HepG2 (cell line): ENCODE measurements around the gene DBNDD2. TPM values are rescaled to one million over a fixed set of nuclear protein-coding genes. Genes with fewer than 3 reads are reported as not detected.

Source experiments
- CC2D1A ChIP-seq: sonication (generic); formaldehyde crosslinking; IDR thresholded peaks from 2 replicates; pipeline ENCODE4 v1.8.1; 2023; ENCODE audit warnings: mild to moderate bottlenecking, missing genetic modification reagents
- CREB1 ChIP-seq, 2 experiments: fragments of 450-650 bp in 1 of 2; IDR thresholded peaks; 2 replicates each; pipeline ENCODE4 v1.6.1; 2016 to 2017; ENCODE audit warnings: control low read depth in 1 of 2, mild to moderate bottlenecking in 1 of 2, missing compliant biosample characterization in 1 of 2, missing genetic modification characterization in 1 of 2
- DR1 ChIP-seq: sonication (generic); formaldehyde crosslinking; IDR thresholded peaks from 2 replicates; pipeline ENCODE4 v1.8.0; 2021; ENCODE audit warnings: mild to moderate bottlenecking, missing genetic modification reagents, inconsistent platforms
- ERF ChIP-seq: IDR thresholded peaks from 2 replicates; pipeline ENCODE4 v1.6.1; 2018; ENCODE audit warnings: missing biosample characterization, missing genetic modification reagents
- HNF4A ChIP-seq: sonication (generic); formaldehyde crosslinking; IDR thresholded peaks from 2 replicates; pipeline ENCODE4 v1.4.0; 2020; ENCODE audit warnings: missing genetic modification reagents
- HNRNPH1 ChIP-seq: fragments of 200-400 bp; formaldehyde crosslinking; optimal IDR thresholded peaks from 2 replicates; pipeline ENCODE3; 2017; ENCODE audit warnings: mild to moderate bottlenecking, low read depth, low read length
- HOXA3 ChIP-seq: sonication (generic); formaldehyde crosslinking; IDR thresholded peaks from 2 replicates; pipeline ENCODE4 v1.5.0; 2020; ENCODE audit warnings: missing genetic modification reagents
- HOXA7 ChIP-seq: sonication (generic); formaldehyde crosslinking; IDR thresholded peaks from 2 replicates; pipeline ENCODE4 v1.8.1; 2022; ENCODE audit warnings: mild to moderate bottlenecking, missing genetic modification reagents, moderate library complexity
- KLF11 ChIP-seq: IDR thresholded peaks from 2 replicates; pipeline ENCODE4 v1.6.1; 2016; ENCODE audit warnings: missing compliant biosample characterization
- LCORL ChIP-seq, 2 experiments: fragments of 450-650 bp in 1 of 2; sonication (generic) in 1 of 2; formaldehyde crosslinking in 1 of 2; IDR thresholded peaks; 2 replicates each; pipeline versions ENCODE4 v1.5.0 to v1.6.1; 2017 to 2020; ENCODE audit warnings: antibody characterized with exemption in 1 of 2, missing genetic modification reagents in 1 of 2
- NFKB2 ChIP-seq: sonication (generic); formaldehyde crosslinking; IDR thresholded peaks from 2 replicates; pipeline ENCODE4 v1.4.0; 2020; ENCODE audit warnings: missing genetic modification reagents, borderline replicate concordance
- PHF5A ChIP-seq: IDR thresholded peaks from one replicate; pipeline ENCODE4 v1.6.1; 2018; ENCODE audit warnings: low read depth, missing genetic modification reagents; ENCODE audit not compliant: unreplicated experiment
- RELA ChIP-seq: sonication (generic); formaldehyde crosslinking; IDR thresholded peaks from 2 replicates; pipeline ENCODE4 v1.4.0; 2020; ENCODE audit warnings: missing genetic modification reagents
- RFX3 ChIP-seq: IDR thresholded peaks from 2 replicates; pipeline ENCODE4 v1.6.1; 2016; ENCODE audit warnings: missing biosample characterization, missing genetic modification reagents
- SUZ12 ChIP-seq: fragments of 150-350 bp; IDR thresholded peaks from 2 replicates; pipeline ENCODE4 v1.6.1; 2014; ENCODE audit warnings: low read depth, low read length
- ZBTB7A ChIP-seq: sonication (generic); formaldehyde crosslinking; IDR thresholded peaks from 2 replicates; pipeline ENCODE4 v1.8.0; 2022; ENCODE audit warnings: mild to moderate bottlenecking, missing genetic modification reagents
- ZKSCAN1 ChIP-seq: fragments of 150-350 bp; IDR thresholded peaks from 2 replicates; pipeline ENCODE4 v1.6.1; 2014; ENCODE audit warnings: low read length
- ZNF567 ChIP-seq: sonication (generic); formaldehyde crosslinking; IDR thresholded peaks from 2 replicates; pipeline ENCODE4 v1.8.1; 2023; ENCODE audit warnings: mild to moderate bottlenecking, missing genetic modification reagents, borderline replicate concordance
- ZNF775 ChIP-seq: sonication (generic); formaldehyde crosslinking; IDR thresholded peaks from 2 replicates; pipeline ENCODE4 v1.4.0; 2020; ENCODE audit warnings: missing genetic modification reagents, mild to moderate bottlenecking, moderate library complexity, borderline replicate concordance
- polyA plus RNA-seq, 8 experiments: library from polyadenylated mRNA; depleted of rRNA in 3 of 8; stranded (reverse) in 7 of 8; unstranded in 1 of 8; fragments of >200 nt; fragmentation: Illumina TruSeq in 4 of 8; extraction: Trizol in 4 of 8; gene quantifications; 2 replicates each; pipeline versions ENCODE4 v1.2.1 to v1.2.3, GENCODE V29; 2011 to 2016; ENCODE audit warnings: low read depth in 4 of 8, missing spikeins in 1 of 8, mixed read lengths in 1 of 8; ENCODE audit not compliant: insufficient read depth in 1 of 8
- total RNA-seq, 5 experiments: library from RNA; depleted of rRNA; stranded (reverse); fragments of >200 nt; fragmentation: Illumina TruSeq; extraction: Trizol; gene quantifications; 2 replicates each; pipeline ENCODE4 v1.2.3, GENCODE V29; 2016; ENCODE audit warnings: low read depth in 1 of 5
- TF ChIP-seq, protein P1 (sequence below): sonication (generic); formaldehyde crosslinking; IDR thresholded peaks from 2 replicates; pipeline ENCODE4 v1.9.0; 2021; ENCODE audit warnings: missing genetic modification reagents, borderline replicate concordance
- TF ChIP-seq, protein P2 (sequence below): sonication (generic); formaldehyde crosslinking; IDR thresholded peaks from 2 replicates; pipeline ENCODE4 v1.9.0; 2021; ENCODE audit warnings: missing genetic modification reagents, borderline replicate concordance
- TF ChIP-seq, protein P3 (sequence below): sonication (generic); formaldehyde crosslinking; conservative IDR thresholded peaks from 2 replicates; pipeline ENCODE4 v1.4.0; 2020; ENCODE audit warnings: missing genetic modification reagents
- TF ChIP-seq, protein P4 (sequence below): sonication (generic); formaldehyde crosslinking; IDR thresholded peaks from 2 replicates; pipeline ENCODE4 v1.4.0; 2020; ENCODE audit warnings: missing genetic modification reagents, borderline replicate concordance

The DBNDD2 gene
- total and polyA plus RNA-seq, 2 of the 13 experiments (the other 11 are each of a cell fraction or from before 2014, with no cell fraction given) = 16.7 to 47.6 TPM

DNA sequence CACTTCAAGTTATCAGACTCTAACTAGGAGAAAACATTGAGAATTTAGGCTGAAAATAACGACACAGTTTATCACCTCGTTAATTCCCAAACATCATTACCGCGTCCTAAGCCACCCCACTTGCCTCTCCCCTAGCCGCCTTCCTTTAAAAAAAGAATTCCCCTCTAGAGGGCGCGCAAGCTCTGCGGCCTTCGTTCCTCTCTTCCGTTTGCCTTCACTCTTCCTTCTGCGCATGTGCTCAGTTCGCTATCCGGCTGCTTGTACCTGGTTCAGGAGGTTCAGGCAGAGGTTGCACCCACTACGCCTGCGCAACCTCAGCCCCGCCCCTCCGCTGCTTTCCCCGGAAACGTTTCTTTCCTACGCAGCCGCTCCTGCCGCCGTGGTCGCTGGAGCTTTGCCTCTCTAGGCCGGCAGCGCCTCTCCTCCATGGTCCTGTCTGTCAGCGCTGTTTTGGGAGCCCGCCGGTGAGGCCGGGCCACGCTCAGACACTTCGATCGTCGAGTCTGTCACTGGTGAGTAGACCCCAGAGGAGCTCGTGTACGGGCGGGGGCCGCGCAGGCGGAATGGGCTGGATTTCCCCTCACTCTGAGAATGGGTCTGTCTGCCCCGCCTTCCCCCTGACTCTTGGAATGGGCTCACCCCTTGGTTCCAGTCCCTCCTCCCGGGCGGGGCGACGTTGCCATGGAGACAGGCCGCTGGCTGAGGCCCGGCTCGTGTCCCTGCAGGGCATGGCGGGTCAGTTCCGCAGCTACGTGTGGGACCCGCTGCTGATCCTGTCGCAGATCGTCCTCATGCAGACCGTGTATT is 45.1 kb upstream of the DBNDD2 start, which contains the start of gene SYS1 (continued):
- TF ChIP-seq, protein P1, sequence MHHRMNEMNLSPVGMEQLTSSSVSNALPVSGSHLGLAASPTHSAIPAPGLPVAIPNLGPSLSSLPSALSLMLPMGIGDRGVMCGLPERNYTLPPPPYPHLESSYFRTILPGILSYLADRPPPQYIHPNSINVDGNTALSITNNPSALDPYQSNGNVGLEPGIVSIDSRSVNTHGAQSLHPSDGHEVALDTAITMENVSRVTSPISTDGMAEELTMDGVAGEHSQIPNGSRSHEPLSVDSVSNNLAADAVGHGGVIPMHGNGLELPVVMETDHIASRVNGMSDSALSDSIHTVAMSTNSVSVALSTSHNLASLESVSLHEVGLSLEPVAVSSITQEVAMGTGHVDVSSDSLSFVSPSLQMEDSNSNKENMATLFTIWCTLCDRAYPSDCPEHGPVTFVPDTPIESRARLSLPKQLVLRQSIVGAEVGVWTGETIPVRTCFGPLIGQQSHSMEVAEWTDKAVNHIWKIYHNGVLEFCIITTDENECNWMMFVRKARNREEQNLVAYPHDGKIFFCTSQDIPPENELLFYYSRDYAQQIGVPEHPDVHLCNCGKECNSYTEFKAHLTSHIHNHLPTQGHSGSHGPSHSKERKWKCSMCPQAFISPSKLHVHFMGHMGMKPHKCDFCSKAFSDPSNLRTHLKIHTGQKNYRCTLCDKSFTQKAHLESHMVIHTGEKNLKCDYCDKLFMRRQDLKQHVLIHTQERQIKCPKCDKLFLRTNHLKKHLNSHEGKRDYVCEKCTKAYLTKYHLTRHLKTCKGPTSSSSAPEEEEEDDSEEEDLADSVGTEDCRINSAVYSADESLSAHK = peak; percentile 7
- TF ChIP-seq ZNF775 (CRISPR knock-in tag) = peak; percentile 89; the same call in 1 of the 2 replicates
- TF ChIP-seq, protein P2, sequence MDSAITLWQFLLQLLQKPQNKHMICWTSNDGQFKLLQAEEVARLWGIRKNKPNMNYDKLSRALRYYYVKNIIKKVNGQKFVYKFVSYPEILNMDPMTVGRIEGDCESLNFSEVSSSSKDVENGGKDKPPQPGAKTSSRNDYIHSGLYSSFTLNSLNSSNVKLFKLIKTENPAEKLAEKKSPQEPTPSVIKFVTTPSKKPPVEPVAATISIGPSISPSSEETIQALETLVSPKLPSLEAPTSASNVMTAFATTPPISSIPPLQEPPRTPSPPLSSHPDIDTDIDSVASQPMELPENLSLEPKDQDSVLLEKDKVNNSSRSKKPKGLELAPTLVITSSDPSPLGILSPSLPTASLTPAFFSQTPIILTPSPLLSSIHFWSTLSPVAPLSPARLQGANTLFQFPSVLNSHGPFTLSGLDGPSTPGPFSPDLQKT (CRISPR knock-in tag) = no peak
- no peak for TF ChIP-seq LCORL (IDR thresholded peaks at IDR 0.05)
- peak; percentile 99 for TF ChIP-seq LCORL (CRISPR knock-in tag; IDR thresholded peaks at IDR 0.05)
- 0 out of 2 replicates have a peak, but pooled peaks have one; percentile 75 for TF ChIP-seq ZNF567 (CRISPR knock-in tag)
- peak; percentile 2; the same call in 1 of the 2 replicates for TF ChIP-seq SUZ12
- TF ChIP-seq ZBTB7A (CRISPR knock-in tag) = peak; percentile 76; the same call in 1 of the 2 replicates
- peak; percentile 57 for TF ChIP-seq CREB1 (IDR thresholded peaks at IDR 0.05)
- peak; percentile 90 for TF ChIP-seq CREB1 (CRISPR knock-in tag; IDR thresholded peaks at IDR 0.05)
- TF ChIP-seq HNRNPH1 = no peak
- peak; percentile 98; the same call in 1 of the 2 replicates for TF ChIP-seq NFKB2 (CRISPR knock-in tag)
- TF ChIP-seq, protein P3, sequence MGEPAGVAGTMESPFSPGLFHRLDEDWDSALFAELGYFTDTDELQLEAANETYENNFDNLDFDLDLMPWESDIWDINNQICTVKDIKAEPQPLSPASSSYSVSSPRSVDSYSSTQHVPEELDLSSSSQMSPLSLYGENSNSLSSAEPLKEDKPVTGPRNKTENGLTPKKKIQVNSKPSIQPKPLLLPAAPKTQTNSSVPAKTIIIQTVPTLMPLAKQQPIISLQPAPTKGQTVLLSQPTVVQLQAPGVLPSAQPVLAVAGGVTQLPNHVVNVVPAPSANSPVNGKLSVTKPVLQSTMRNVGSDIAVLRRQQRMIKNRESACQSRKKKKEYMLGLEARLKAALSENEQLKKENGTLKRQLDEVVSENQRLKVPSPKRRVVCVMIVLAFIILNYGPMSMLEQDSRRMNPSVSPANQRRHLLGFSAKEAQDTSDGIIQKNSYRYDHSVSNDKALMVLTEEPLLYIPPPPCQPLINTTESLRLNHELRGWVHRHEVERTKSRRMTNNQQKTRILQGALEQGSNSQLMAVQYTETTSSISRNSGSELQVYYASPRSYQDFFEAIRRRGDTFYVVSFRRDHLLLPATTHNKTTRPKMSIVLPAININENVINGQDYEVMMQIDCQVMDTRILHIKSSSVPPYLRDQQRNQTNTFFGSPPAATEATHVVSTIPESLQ = no peak; the same call in 1 of the 2 replicates
- no peak for TF ChIP-seq CC2D1A (CRISPR knock-in tag)
- no peak; the same call in 1 of the 2 replicates for TF ChIP-seq ZKSCAN1
- no peak for TF ChIP-seq HOXA7 (CRISPR knock-in tag)
- TF ChIP-seq HNF4A (CRISPR knock-in tag) = peak; percentile 22; the same call in 1 of the 2 replicates
- TF ChIP-seq ERF (CRISPR knock-in tag) = peak; percentile 98; the same call in 1 of the 2 replicates
- TF ChIP-seq, protein P4, sequence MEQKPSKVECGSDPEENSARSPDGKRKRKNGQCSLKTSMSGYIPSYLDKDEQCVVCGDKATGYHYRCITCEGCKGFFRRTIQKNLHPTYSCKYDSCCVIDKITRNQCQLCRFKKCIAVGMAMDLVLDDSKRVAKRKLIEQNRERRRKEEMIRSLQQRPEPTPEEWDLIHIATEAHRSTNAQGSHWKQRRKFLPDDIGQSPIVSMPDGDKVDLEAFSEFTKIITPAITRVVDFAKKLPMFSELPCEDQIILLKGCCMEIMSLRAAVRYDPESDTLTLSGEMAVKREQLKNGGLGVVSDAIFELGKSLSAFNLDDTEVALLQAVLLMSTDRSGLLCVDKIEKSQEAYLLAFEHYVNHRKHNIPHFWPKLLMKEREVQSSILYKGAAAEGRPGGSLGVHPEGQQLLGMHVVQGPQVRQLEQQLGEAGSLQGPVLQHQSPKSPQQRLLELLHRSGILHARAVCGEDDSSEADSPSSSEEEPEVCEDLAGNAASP = peak; percentile 76
- TF ChIP-seq DR1 = peak; percentile 79
- TF ChIP-seq RELA (CRISPR knock-in tag) = peak; percentile 43; the same call in 1 of the 2 replicates
- peak; percentile 83 for TF ChIP-seq PHF5A (CRISPR knock-in tag)
- TF ChIP-seq HOXA3 (CRISPR knock-in tag) = peak; percentile 94
- TF ChIP-seq RFX3 (CRISPR knock-in tag) = peak; percentile 100
- peak; percentile 98 for TF ChIP-seq KLF11 (CRISPR knock-in tag)
